GM12878 (cell line): ENCODE data around the gene RPL18. TPM values are rescaled to one million over a fixed set of nuclear protein-coding genes. Genes with fewer than 3 reads are reported as not detected.
A peak's percentile ranks its signal among the peaks of the same experiment; 100 is the strongest.

Source experiments
- ATF7 ChIP-seq: fragments of 450-650 bp; IDR thresholded peaks from 2 replicates; pipeline ENCODE4 v1.6.1; 2016; ENCODE audit warnings: low read depth, mild to moderate bottlenecking
- BACH1 ChIP-seq: fragments of 450-650 bp; IDR thresholded peaks from 2 replicates; pipeline ENCODE4 v1.6.1; 2017; ENCODE audit warnings: mild to moderate bottlenecking, borderline replicate concordance
- BRCA1 ChIP-seq: IDR thresholded peaks from 2 replicates; pipeline ENCODE4 v1.6.1; 2011; ENCODE audit warnings: low read depth, low read length, improper control_type of control experiment
- CBX5 ChIP-seq: sonication (generic); IDR thresholded peaks from 2 replicates; pipeline ENCODE4 v1.6.1; 2016; ENCODE audit warnings: low read depth, moderate library complexity, mild to moderate bottlenecking, inconsistent platforms
- CHD2 ChIP-seq: IDR thresholded peaks from 2 replicates; pipeline ENCODE4 v1.6.1; 2011; ENCODE audit warnings: low read depth, low read length, improper control_type of control experiment, borderline replicate concordance
- CREM ChIP-seq: IDR thresholded peaks from 2 replicates; pipeline ENCODE4 v1.6.1; 2014; ENCODE audit warnings: antibody characterized with exemption, low read depth
- ETV6 ChIP-seq, 2 experiments: fragments of 450-650 bp in 1 of 2; IDR thresholded peaks in 1 of 2; conservative IDR thresholded peaks in 1 of 2; 2 replicates each; pipeline ENCODE4 v1.6.1; 2014; ENCODE audit warnings: antibody characterized with exemption in 1 of 2, borderline replicate concordance in 1 of 2, low read depth in 1 of 2, mild to moderate bottlenecking in 1 of 2, moderate library complexity in 1 of 2
- GATAD2B ChIP-seq: fragments of 450-650 bp; conservative IDR thresholded peaks from 2 replicates; pipeline ENCODE4 v1.6.1; 2017; ENCODE audit warnings: low read depth, mild to moderate bottlenecking, moderate library complexity
- HCFC1 ChIP-seq: fragments of 150-350 bp; IDR thresholded peaks from 2 replicates; pipeline ENCODE4 v1.6.1; 2014; ENCODE audit warnings: low read length
- IKZF2 ChIP-seq, 2 experiments: fragments of 450-650 bp; IDR thresholded peaks; 2 replicates each; pipeline ENCODE4 v1.6.1; 2017; ENCODE audit warnings: mild to moderate bottlenecking in 2 of 2, moderate library complexity in 2 of 2
- JUND ChIP-seq: IDR thresholded peaks from 2 replicates; pipeline ENCODE4 v1.6.1; 2012; ENCODE audit warnings: low read depth, mild to moderate bottlenecking, low read length, improper control_type of control experiment, moderate library complexity
- MYB ChIP-seq: fragments of 150-350 bp; IDR thresholded peaks from 2 replicates; pipeline ENCODE4 v1.6.1; 2014; ENCODE audit warnings: mild to moderate bottlenecking, low read depth, low read length, borderline replicate concordance
- NRF1 ChIP-seq: conservative IDR thresholded peaks from 2 replicates; pipeline ENCODE4 v1.6.1; 2011; ENCODE audit warnings: mild to moderate bottlenecking, low read depth, low read length, improper control_type of control experiment
- RB1 ChIP-seq: fragments of 450-650 bp; formaldehyde crosslinking; IDR thresholded peaks from 2 replicates; pipeline ENCODE4 v1.6.1; 2017; ENCODE audit warnings: mild to moderate bottlenecking, borderline replicate concordance
- SIN3A ChIP-seq: IDR thresholded peaks from 2 replicates; pipeline ENCODE4 v1.6.1; 2012; ENCODE audit warnings: low read depth, low read length, improper control_type of control experiment
- SIX5 ChIP-seq: IDR thresholded peaks from 2 replicates; pipeline ENCODE4 v1.6.1; 2011; ENCODE audit warnings: mild to moderate bottlenecking, low read depth, low read length, moderate library complexity; ENCODE audit not compliant: severe bottlenecking
- SMC3 ChIP-seq: IDR thresholded peaks from 2 replicates; pipeline ENCODE4 v1.6.1; 2011; ENCODE audit warnings: low read length, improper control_type of control experiment, borderline replicate concordance
- SP1 ChIP-seq: IDR thresholded peaks from one replicate; pipeline ENCODE4 v1.6.1; 2011; ENCODE audit warnings: low read depth, low read length
- SREBF1 ChIP-seq: IDR thresholded peaks from 2 replicates; pipeline ENCODE4 v1.6.1; 2012; ENCODE audit warnings: mild to moderate bottlenecking, low read length
- TCF3 ChIP-seq: IDR thresholded peaks from 2 replicates; pipeline ENCODE4 v1.6.1; 2012; ENCODE audit warnings: low read depth, mild to moderate bottlenecking, low read length, borderline replicate concordance; ENCODE audit not compliant: insufficient read depth
- WRNIP1 ChIP-seq: IDR thresholded peaks from 2 replicates; pipeline ENCODE4 v1.6.1; 2011; ENCODE audit warnings: low read depth, low read length, improper control_type of control experiment, borderline replicate concordance
- ZNF217 ChIP-seq: fragments of 450-650 bp; IDR thresholded peaks from 2 replicates; pipeline ENCODE4 v1.6.1; 2017; ENCODE audit warnings: antibody characterized with exemption, mild to moderate bottlenecking
- polyA plus RNA-seq, 11 experiments: library from polyadenylated mRNA; depleted of rRNA in 4 of 11; unstranded in 6 of 11; stranded (reverse) in 5 of 11; fragments of >200 nt; fragmentation: Nextera tagmentation in 4 of 11; fragmentation: Illumina TruSeq in 1 of 11; extraction: Ambion mirVana in 4 of 11; extraction: Trizol in 1 of 11; gene quantifications; 1 replicate in 1 of 11; 2 replicates in 10 of 11; pipeline versions ENCODE4 v1.2.1 to v1.2.3, GENCODE V29; 2011 to 2016; ENCODE audit warnings: inconsistent platforms in 2 of 11, missing spikeins in 2 of 11, low read depth in 1 of 11
- total RNA-seq, 4 experiments: library from RNA; depleted of rRNA in 3 of 4; stranded (reverse); fragments of >200 nt in 3 of 4; fragmentation: Illumina TruSeq in 1 of 4; extraction: Trizol in 1 of 4; gene quantifications; 2 replicates each; pipeline versions ENCODE4 v1.2.1 to v1.2.3, GENCODE V29; 2013 to 2021
- TF ChIP-seq, protein P1 (sequence below): fragments of 450-650 bp; IDR thresholded peaks from 2 replicates; pipeline ENCODE4 v1.6.1; 2017; ENCODE audit warnings: borderline replicate concordance
- TF ChIP-seq, protein P2 (sequence below): fragments of 150-350 bp; IDR thresholded peaks from 2 replicates; pipeline ENCODE4 v1.6.1; 2016; ENCODE audit warnings: low read depth, low read length
- TF ChIP-seq, protein P3 (sequence below): fragments of 450-650 bp; IDR thresholded peaks from 2 replicates; pipeline ENCODE4 v1.6.1; 2017; ENCODE audit warnings: mild to moderate bottlenecking, moderate library complexity

Gene RPL18
- total and polyA plus RNA-seq, 10 of the 15 experiments (the other 5 are each of a cell fraction or from before 2014, with no cell fraction given) = 393 to 4,267 (median 2,019) TPM

DNA sequence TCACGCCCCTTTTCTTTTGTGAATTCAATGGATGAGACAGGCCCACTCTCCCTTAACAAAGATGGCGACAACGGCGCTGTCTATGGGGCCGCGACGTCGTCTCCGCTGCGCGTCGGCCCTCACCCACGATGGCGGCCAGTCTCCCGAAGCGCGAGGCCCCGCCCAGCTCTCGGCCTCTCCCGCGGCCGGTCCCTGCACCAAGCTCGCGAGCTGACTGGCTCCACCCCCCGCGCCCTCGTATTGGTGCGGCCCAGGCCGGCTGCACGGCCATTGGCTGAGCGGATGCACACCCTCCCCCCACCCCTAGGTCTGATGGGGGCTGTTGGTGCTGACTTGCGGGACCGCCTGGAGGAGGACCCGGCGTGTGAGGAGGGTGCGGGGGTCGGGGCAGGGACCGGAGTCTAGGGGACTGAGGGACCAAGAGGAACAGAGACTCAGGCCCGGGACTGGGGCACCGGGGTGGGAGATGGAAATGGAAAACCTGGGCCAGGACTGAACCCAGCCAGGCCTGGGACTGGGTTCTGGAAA lies 5.2 kb upstream of the RPL18 start (continued):
- TF ChIP-seq GATAD2B (no peak), SIN3A (0 out of 2 replicates have a peak, but pooled peaks have one; percentile 25), MYB (no peak), IKZF2 (IDR thresholded peaks at IDR 0.05) (no peak), SP1 (peak; percentile 87), RB1 (no peak), TCF3 (no peak), BACH1 (no peak), BRCA1 (peak; percentile 64), JUND (no peak), SREBF1 (no peak), CHD2 (peak; percentile 95), SIX5 (peak; percentile 76), ZNF217 (no peak), NRF1 (no peak), CREM (peak; percentile 91), SMC3 (no peak), ATF7 (no peak), ETV6 (conservative IDR thresholded peaks at IDR 0.05 in 1 of 2, IDR thresholded peaks at IDR 0.05 in 1 of 2; ENCODE audit: borderline replicate concordance in 1 of 2, low read depth in 1 of 2) (no peak), HCFC1 (peak; percentile 84), WRNIP1 (no peak), CBX5 (no peak)
- TF ChIP-seq, protein P1, sequence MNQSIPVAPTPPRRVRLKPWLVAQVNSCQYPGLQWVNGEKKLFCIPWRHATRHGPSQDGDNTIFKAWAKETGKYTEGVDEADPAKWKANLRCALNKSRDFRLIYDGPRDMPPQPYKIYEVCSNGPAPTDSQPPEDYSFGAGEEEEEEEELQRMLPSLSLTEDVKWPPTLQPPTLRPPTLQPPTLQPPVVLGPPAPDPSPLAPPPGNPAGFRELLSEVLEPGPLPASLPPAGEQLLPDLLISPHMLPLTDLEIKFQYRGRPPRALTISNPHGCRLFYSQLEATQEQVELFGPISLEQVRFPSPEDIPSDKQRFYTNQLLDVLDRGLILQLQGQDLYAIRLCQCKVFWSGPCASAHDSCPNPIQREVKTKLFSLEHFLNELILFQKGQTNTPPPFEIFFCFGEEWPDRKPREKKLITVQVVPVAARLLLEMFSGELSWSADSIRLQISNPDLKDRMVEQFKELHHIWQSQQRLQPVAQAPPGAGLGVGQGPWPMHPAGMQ = no peak
- TF ChIP-seq, protein P2, sequence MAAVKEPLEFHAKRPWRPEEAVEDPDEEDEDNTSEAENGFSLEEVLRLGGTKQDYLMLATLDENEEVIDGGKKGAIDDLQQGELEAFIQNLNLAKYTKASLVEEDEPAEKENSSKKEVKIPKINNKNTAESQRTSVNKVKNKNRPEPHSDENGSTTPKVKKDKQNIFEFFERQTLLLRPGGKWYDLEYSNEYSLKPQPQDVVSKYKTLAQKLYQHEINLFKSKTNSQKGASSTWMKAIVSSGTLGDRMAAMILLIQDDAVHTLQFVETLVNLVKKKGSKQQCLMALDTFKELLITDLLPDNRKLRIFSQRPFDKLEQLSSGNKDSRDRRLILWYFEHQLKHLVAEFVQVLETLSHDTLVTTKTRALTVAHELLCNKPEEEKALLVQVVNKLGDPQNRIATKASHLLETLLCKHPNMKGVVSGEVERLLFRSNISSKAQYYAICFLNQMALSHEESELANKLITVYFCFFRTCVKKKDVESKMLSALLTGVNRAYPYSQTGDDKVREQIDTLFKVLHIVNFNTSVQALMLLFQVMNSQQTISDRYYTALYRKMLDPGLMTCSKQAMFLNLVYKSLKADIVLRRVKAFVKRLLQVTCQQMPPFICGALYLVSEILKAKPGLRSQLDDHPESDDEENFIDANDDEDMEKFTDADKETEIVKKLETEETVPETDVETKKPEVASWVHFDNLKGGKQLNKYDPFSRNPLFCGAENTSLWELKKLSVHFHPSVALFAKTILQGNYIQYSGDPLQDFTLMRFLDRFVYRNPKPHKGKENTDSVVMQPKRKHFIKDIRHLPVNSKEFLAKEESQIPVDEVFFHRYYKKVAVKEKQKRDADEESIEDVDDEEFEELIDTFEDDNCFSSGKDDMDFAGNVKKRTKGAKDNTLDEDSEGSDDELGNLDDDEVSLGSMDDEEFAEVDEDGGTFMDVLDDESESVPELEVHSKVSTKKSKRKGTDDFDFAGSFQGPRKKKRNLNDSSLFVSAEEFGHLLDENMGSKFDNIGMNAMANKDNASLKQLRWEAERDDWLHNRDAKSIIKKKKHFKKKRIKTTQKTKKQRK = no peak
- TF ChIP-seq, protein P3, sequence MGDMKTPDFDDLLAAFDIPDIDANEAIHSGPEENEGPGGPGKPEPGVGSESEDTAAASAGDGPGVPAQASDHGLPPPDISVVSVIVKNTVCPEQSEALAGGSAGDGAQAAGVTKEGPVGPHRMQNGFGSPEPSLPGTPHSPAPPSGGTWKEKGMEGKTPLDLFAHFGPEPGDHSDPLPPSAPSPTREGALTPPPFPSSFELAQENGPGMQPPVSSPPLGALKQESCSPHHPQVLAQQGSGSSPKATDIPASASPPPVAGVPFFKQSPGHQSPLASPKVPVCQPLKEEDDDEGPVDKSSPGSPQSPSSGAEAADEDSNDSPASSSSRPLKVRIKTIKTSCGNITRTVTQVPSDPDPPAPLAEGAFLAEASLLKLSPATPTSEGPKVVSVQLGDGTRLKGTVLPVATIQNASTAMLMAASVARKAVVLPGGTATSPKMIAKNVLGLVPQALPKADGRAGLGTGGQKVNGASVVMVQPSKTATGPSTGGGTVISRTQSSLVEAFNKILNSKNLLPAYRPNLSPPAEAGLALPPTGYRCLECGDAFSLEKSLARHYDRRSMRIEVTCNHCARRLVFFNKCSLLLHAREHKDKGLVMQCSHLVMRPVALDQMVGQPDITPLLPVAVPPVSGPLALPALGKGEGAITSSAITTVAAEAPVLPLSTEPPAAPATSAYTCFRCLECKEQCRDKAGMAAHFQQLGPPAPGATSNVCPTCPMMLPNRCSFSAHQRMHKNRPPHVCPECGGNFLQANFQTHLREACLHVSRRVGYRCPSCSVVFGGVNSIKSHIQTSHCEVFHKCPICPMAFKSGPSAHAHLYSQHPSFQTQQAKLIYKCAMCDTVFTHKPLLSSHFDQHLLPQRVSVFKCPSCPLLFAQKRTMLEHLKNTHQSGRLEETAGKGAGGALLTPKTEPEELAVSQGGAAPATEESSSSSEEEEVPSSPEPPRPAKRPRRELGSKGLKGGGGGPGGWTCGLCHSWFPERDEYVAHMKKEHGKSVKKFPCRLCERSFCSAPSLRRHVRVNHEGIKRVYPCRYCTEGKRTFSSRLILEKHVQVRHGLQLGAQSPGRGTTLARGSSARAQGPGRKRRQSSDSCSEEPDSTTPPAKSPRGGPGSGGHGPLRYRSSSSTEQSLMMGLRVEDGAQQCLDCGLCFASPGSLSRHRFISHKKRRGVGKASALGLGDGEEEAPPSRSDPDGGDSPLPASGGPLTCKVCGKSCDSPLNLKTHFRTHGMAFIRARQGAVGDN = no peak
